Sigmoid colon (tissue), 4 donors: ENCODE measurements around the gene FBXO33.

Experiments
- EP300 ChIP-seq, 4 donors: sonication (generic); formaldehyde crosslinking; IDR thresholded peaks; one replicate each; pipeline ENCODE4 v1.6.1; 2017; ENCODE audit warnings: antibody characterized with exemption in 4 of 4
- TF ChIP-seq, protein P1 (sequence below), 4 experiments: fragments of 450-650 bp in 3 of 4; fragments of 200-600 bp in 1 of 4; IDR thresholded peaks; one replicate each; pipeline ENCODE4 v1.5.1; 2016 to 2019; ENCODE audit warnings: antibody characterized with exemption in 4 of 4, mild to moderate bottlenecking in 3 of 4, moderate library complexity in 2 of 4

DNA sequence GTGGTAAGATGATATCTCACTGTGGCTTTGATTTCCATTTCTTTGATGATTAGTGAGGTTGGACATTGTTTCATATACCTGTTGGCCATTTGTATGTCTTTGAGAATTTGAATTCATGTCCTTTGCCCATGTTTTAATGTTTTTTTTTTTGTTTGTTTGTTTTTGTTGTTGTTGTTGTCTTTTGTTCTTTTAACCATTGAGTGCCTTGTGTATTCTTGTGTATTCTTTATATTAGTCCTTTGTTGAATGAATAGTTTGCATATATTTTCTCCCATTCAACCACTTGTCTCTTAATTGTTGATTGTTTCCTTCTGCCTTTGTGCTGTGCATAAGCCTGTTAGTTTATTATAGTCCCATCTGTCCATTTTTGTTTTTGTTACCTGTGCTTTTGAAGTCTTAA, 71.9 kb downstream of the FBXO33 start:
- TF ChIP-seq, protein P1, sequence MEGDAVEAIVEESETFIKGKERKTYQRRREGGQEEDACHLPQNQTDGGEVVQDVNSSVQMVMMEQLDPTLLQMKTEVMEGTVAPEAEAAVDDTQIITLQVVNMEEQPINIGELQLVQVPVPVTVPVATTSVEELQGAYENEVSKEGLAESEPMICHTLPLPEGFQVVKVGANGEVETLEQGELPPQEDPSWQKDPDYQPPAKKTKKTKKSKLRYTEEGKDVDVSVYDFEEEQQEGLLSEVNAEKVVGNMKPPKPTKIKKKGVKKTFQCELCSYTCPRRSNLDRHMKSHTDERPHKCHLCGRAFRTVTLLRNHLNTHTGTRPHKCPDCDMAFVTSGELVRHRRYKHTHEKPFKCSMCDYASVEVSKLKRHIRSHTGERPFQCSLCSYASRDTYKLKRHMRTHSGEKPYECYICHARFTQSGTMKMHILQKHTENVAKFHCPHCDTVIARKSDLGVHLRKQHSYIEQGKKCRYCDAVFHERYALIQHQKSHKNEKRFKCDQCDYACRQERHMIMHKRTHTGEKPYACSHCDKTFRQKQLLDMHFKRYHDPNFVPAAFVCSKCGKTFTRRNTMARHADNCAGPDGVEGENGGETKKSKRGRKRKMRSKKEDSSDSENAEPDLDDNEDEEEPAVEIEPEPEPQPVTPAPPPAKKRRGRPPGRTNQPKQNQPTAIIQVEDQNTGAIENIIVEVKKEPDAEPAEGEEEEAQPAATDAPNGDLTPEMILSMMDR (IDR thresholded peaks at IDR 0.05), result no peak
- TF ChIP-seq EP300 (IDR thresholded peaks at IDR 0.05), result no peak
